Activated CD4-positive, alpha-beta T cell treated with anti-CD3 and anti-CD28 coated beads, Interleukin-2, amount 50 U/mL, for 16 hours (primary cell): Measurements from ENCODE around the gene METTL22.
A peak's percentile ranks its signal among the peaks of the same experiment; 100 is the strongest.

ENCODE experiments used
- DNase-seq: peaks from one replicate; pipeline ENCODE4 v3.0.0-alpha.2; 2020

The METTL22 gene

DNA sequence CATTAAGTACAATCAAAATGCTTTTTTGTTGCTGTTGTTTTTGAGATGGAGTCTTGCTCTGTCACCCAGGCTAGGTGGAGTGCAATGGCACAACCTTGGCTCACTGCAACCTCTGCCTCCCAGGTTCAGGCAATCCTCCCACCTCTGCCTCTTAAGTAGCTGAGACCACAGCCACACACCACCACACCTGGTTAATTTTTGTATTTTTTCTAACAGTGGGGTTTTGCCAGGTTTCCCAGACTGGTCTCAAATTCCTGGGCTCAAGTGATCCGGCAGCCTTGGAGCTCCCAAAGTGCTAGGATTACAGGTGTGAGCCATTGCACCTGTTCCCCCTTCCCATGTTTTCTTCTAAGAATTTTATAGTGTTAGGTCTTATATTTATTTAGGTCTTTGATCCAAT, 48.0 kb downstream of the METTL22 start:
- no peak for DNase-seq

DNA sequence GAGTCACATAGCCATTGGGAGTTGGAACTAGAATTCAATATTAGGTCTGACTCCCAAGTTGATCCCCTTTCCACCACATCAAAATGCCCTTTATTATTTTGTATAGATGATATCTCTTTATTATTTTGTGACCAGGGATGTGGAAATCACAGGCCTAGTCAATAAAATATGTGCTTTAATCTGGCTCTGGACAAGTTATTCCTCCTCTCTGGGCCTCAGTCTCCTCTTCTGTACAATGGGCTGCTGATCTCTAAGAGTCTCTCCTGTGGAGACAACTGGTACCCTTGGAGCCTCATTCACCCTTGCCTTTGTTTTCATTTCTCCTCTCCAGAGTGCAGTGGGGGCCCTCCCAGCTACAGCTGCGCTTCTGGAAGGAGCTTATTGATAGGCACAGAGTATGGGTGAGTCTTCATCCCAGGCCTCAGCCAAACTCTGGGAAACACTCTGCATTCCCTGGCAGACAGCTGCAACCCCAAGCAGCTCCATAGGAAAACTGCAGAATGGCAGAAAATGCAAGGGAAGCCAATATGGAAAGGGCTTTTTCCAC, 48.6 kb downstream of the METTL22 start:
- DNase-seq = no peak

DNA sequence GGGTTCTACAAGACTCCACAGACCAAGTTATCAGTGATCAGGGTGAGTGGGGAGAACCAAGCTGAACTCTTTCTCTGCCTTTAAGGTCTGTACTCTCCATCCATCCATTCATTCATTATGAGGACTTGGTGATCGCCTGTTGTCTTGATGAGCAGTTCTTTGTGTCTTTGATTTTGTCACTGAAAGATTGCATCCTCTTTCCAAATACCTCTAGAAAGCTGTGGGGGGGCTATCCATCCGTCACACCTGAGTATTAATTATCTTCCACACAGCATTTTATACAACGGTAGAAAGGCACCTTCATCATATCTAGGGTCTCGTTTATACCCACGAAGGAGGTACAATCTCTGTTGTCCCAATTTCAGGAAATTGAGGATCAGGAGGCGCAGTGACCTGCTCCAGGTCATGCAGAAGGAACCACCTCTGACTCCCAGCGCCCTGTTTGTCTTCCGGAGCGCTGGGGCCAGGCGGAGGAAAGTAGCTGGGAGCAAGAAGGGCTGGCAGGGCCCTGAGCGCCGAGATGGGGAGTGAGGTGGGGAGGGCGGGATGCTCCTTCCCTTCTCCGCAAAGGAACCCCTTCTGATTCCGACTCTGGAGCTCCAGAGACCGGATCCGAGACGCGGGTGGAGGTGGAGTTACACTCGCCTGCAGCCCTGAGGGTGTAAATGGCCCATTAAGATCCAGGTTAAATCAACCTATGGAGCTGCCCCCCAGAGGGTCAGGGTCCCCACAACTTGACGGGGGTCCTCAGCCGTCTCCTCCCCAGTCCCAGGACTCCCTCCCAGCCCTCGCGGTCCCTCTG, 52.3 kb downstream of the METTL22 start:
- peak; percentile 5 for DNase-seq

DNA sequence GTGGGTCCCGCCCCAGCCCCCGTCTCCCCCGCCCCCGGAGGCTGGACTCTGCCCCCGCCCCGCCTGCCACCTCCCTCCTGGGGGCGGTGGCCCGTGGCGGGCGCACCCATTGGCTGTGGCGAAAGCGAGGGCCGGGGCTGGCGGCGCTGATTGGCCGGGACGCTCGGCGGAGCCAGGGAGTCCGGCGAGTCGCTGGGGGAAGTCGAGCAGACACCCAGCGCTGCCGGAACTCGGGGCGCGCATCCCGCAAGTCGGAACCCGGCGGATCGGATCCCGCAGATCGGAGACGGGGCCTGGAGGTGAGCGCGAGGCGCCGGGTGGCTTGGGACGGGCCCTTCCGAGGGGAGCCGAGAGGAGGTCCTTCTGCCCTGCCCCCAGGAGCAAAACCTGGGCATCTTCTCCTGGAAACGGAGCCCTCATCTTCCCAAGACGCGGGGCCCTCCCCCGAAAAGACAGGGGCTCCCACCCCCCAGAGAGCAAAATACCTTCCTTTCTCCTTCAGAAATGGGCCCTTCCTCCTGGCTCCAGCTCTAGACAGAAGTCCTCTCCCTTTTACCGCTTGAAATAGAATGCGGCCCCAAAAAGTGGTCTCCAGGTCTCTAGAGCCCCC, 53.0 kb downstream of the METTL22 start, which contains the start of gene ABAT:
Gene ABAT (plus strand): TSS at position 205 of the 610 bp plus-strand sequence. CDS start 61,123 bp downstream, outside the sequence.
- DNase-seq = peak; percentile 92

DNA sequence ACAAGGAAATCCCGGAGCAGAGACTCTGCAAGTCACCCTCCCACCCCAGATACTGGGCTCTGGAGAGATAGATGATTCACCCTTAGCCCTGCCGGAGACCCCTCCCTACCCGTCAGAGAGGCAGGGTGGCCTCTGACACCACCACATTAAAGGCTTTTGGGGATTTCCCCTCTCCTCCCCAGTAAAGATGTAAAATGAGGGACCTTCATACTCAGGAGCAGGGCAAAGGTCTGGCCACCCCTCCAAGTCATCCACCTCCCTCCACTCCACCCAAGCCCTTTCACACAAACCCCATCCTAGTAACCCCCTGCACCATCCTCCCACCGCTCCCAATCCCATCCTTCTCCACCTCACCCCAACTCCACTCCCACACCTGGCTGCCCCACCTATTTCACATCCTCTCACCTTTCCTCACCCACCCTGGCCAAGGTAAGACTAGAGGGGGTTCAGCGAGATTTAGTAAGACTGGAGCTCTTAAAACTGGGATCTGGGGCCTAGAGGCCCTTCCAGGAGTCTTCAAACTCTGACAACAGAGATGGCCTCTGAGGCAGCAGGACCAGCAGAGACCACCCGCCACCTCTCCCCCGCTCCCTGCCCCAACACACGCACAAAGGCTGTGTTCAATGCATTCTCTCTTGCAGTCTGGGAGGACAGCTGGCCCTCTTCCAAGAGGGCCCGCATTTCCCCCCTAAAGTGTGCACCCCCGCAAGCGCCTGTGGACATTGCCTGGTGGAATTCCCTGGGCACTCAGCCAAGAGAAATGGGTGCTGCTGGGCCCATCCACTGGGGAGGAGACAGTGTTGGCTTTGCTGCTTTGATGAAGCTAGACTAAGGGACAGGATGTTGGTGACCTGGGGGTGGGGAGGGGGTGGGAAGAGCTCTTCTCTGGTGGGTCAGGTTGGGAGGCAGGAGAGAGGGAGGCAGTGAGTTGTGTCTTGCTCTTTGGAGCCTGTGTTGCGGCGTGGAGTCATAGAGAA, 54.0 kb downstream of the METTL22 start:
- DNase-seq = peak; percentile 42

DNA sequence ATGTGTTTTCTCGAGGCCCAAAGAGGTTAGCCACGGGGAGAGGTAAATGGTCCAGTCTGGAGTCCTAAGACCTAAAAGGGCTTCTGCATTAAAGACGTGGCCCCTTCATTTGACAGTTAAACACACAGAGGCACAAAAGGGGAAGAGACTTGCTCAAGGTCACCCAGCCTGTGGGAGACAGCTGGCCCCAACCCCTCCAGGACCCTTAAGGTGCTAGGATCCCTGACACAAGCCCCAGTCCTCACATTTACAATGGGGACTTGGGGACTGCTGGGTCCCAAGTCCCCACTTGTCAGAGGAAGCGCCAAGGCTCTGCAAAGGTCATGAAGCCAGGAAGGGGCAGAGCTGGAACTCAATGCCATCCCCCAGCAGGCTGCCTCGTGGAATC, 54.7 kb downstream of the METTL22 start:
- no peak for DNase-seq

DNA sequence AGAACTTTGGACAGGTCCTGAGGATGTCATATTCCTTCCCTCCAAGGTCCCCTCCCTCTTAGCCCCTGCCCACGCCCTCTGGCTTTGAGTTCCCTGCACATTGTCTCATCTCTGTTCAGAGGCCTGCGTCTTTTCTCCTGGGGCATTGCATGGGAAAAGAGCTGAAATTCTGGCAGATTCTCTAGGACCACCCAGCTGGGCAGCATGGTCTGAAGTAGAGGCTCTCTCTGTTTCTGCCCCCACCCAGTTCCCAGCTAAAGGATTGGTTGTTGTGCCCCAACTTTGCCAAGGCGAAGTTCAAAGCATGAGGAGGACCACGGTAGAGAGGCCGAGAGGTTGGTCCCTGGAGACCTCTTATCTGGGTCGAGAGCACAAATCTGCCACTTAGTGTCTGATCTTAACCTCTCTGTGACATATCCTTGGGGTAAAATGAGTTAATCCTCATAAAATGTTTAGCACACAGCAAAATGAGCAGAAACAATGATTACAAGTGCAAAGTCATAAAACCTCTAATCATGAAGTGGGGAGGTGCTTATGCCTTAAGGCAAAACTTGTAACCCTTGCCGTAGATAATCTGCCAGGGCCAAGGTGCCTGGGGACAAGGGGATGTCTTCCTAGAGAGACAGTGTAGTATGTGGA, 55.4 kb downstream of the METTL22 start:
- DNase-seq = no peak

- DNase-seq = no peak
Observed at GRCh38 chr16:8677481-8677880, 56.0 kb downstream of the METTL22 start.

- no peak for DNase-seq
Observed at GRCh38 chr16:8678068-8678927, 56.8 kb downstream of the METTL22 start.

DNA sequence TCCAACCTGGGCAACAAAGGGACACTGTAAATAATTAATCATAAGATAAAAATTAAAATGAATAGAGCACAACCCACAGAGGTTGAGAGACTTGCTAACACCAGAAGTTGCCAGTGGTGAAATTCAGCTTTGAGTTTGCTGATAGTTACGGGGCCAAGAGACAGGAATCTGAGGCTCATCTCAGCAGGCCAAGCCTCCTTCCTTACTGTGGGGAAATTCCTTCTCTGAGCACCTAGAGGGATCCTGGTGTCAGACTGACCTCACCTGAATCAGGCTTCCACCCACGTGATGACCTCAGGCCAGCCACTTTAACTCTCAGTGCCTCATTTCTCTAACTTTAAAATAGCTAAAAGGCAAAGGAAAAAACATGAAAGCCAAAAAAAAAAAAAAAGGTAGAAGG, 57.7 kb downstream of the METTL22 start:
- no peak for DNase-seq

- no peak for DNase-seq
Observed at GRCh38 chr16:8682551-8683259, 61.2 kb downstream of the METTL22 start.

- DNase-seq = no peak
Observed at GRCh38 chr16:8683640-8684039, 62.1 kb downstream of the METTL22 start.

DNA sequence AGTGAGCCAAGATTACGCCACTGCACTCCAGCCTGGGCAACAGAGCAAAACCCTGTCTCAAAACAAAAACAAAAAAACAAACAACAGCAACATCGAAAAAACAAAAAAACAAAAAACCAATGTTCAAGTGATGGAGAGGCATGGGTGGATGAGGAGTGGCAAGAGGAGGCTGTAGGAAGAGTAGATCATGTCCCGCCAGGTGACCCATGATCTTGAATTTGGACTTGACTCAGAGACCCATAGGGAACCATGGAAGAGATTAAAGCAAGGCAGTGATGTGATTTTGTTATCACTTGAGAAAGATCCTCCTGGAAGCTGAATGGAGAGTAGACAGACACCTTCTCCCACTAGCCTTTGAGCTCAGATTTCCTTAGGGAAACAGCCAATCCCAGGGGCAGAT, 64.1 kb downstream of the METTL22 start:
- DNase-seq = no peak

- DNase-seq = no peak
Observed at GRCh38 chr16:8686031-8686621, 64.6 kb downstream of the METTL22 start.

GRCh38 chr16:8686879-8687278, 65.4 kb downstream of the METTL22 start:
- no peak for DNase-seq

DNA sequence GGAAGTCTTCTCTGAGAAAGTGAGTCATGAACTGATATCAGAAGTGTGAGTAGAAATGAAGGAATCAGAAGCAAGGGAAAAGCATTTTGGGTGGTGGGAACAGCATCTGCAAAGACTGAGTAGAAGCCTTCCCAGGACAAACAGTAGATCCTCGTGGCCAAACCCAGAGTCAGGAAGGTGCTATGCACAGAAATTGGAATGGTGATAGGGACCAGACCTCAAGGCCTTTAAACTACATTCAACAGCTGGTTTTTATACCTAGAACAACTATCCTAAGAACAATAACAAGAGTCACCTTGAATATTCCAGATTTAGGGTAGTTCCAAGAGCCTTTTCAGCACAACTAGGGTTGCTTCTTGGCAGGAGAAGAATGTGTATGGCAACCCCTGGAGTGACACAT, 68.2 kb downstream of the METTL22 start:
- DNase-seq = no peak

- DNase-seq = no peak
Observed at GRCh38 chr16:8691728-8692127, 70.2 kb downstream of the METTL22 start.

DNA sequence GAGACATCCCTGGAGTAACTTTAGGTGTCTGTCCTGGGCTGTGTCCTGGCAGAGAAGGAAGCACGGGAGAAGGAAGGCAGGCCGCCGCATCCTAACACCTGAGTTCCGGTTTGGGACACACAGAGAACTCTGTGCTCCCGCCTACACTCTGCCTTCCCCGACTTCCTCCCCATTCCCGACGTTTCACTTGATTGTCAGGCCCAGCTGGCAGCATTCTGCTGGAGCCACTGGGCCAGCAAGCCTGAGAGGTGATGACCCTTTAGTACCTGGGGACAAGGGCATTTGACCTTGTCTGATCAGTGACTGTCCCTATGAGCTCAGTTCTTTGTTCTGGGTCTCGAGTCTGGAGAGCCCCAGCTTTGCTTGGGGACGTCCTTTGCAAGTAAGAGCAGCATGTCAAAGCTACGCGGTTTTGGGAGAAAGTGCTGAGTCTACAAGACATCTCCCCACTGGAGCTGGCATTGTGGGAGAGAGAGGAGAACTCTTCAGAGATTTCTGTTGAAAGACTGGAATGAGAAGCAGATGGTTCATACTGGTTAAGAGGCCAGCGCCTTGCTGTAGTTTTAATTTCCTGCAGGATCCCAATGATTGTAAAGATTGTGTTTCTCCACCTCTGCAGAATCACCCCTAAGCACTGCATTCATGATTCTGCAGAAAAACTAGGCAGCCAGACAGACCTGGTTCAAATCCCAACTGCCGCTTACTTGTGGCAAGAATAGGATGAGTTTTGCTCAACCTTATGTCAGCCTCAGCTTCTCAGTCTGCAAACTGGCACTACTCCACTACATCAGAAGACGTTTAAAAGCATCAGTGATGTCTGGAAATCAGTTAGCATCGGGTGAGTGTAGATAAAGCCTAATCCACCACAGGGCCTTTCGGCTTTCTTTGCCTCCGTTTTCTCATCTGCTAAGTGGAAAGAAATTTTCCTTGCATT, 73.6 kb downstream of the METTL22 start:
- DNase-seq = no peak

DNA sequence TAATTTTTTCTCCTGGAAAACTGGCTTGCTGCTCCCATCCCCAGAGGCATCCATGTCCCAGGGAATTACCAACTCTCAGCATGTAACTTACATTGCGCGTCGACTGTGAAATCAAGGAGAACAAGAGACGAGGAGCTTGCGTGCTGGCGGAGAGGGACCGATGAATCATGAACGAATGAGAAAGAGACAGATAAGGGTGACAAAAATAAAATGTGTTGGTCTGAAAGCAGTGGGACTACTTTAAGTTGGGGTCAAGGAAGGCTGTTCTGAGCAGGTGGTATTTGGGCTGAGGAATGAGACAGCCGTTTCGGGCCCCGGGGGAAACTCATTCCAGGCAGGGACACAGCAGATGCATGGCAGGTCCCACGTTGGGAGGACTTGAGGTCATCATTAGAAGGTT, 75.4 kb downstream of the METTL22 start:
- DNase-seq = no peak
